ENCODE measurements around the gene AKAP13. TPM values are rescaled to one million over a fixed set of nuclear protein-coding genes. Genes with fewer than 3 reads are reported as not detected.

AKAP13 gene
- total RNA-seq, 1 donor from 2014 or later: 41.1 TPM

- no peak for DNase-seq (ENCODE audit: low read depth)
- TF ChIP-seq CTCF (IDR thresholded peaks at IDR 0.05; ENCODE audit: insufficient read depth, low read length, severe bottlenecking): no peak
- H3K27me3 ChIP-seq (ENCODE audit: control insufficient read depth, insufficient read depth, low read length): no peaks in the 10 kb centered on the region
- no peak overlapping the region for H3K4me3 ChIP-seq (ENCODE audit: low read depth, low read length)
- no peak for FAIRE-seq
- H3K36me3 ChIP-seq (ENCODE audit: control insufficient read depth, insufficient read depth, low read length): peaks cover 5% of the 10 kb centered on the region
Measured at GRCh38 chr15:85764649-85765277, 384.4 kb downstream of the AKAP13 start.

GRCh38 chr15:85766001-85766831 is 385.8 kb downstream of the AKAP13 start:
- no peak for TF ChIP-seq CTCF (IDR thresholded peaks at IDR 0.05; ENCODE audit: insufficient read depth, low read length, severe bottlenecking)
- Histone ChIP-seq H3K36me3 (ENCODE audit: control insufficient read depth, insufficient read depth, low read length) (peaks cover 5% of the 10 kb centered on the region), H3K4me3 (ENCODE audit: low read depth, low read length) (no peak overlapping the region), H3K27me3 (ENCODE audit: control insufficient read depth, insufficient read depth, low read length) (no peaks in the 10 kb centered on the region)
- DNase-seq (ENCODE audit: low read depth): no peak
- no peak for FAIRE-seq

- Histone ChIP-seq H3K36me3 (ENCODE audit: control insufficient read depth, insufficient read depth, low read length) (peaks cover 5% of the 10 kb centered on the region), H3K4me3 (ENCODE audit: low read depth, low read length) (no peak overlapping the region), H3K27me3 (ENCODE audit: control insufficient read depth, insufficient read depth, low read length) (no peaks in the 10 kb centered on the region)
- FAIRE-seq (no peak), DNase-seq (ENCODE audit: low read depth) (no peak)
- no peak for TF ChIP-seq CTCF (IDR thresholded peaks at IDR 0.05; ENCODE audit: insufficient read depth, low read length, severe bottlenecking)
Measured at GRCh38 chr15:85767785-85768529, 387.6 kb downstream of the AKAP13 start.

GRCh38 chr15:85768595-85769168 is 388.3 kb downstream of the AKAP13 start:
- Histone ChIP-seq H3K27me3 (ENCODE audit: control insufficient read depth, insufficient read depth, low read length) (no peaks in the 10 kb centered on the region), H3K4me3 (ENCODE audit: low read depth, low read length) (no peak overlapping the region), H3K36me3 (ENCODE audit: control insufficient read depth, insufficient read depth, low read length) (peaks cover 5% of the 10 kb centered on the region)
- no peak for FAIRE-seq
- no peak for DNase-seq (ENCODE audit: low read depth)
- TF ChIP-seq CTCF (IDR thresholded peaks at IDR 0.05; ENCODE audit: insufficient read depth, low read length, severe bottlenecking): no peak

- TF ChIP-seq CTCF (IDR thresholded peaks at IDR 0.05; ENCODE audit: insufficient read depth, low read length, severe bottlenecking): no peak
- no peaks in the 10 kb centered on the region for H3K27me3 ChIP-seq (ENCODE audit: control insufficient read depth, insufficient read depth, low read length)
- FAIRE-seq: no peak
- peaks cover 5% of the 10 kb centered on the region for H3K36me3 ChIP-seq (ENCODE audit: control insufficient read depth, insufficient read depth, low read length)
- no peak for DNase-seq (ENCODE audit: low read depth)
- no peak overlapping the region for H3K4me3 ChIP-seq (ENCODE audit: low read depth, low read length)
Measured at GRCh38 chr15:85769182-85769900, 388.9 kb downstream of the AKAP13 start.
